KG1 (cell line): Measurements from ENCODE around the gene ERP44.
"Not testable (repeated sequence)": the region's sequence is repeated elsewhere in the genome, so short reads cannot be mapped to it uniquely, and the experiment has no call there.

Experiments
- DNase-seq: peaks from one replicate; lab custom pipeline; 2025; lab: John Stamatoyannopoulos, UW

ERP44 gene

GRCh38 chr9:100100146-100100667, 1.4 kb upstream of the ERP44 start:
- no peak for DNase-seq

GRCh38 chr9:100099722-100100042, 882 bp upstream of the ERP44 start:
- DNase-seq, result no peak

DNA sequence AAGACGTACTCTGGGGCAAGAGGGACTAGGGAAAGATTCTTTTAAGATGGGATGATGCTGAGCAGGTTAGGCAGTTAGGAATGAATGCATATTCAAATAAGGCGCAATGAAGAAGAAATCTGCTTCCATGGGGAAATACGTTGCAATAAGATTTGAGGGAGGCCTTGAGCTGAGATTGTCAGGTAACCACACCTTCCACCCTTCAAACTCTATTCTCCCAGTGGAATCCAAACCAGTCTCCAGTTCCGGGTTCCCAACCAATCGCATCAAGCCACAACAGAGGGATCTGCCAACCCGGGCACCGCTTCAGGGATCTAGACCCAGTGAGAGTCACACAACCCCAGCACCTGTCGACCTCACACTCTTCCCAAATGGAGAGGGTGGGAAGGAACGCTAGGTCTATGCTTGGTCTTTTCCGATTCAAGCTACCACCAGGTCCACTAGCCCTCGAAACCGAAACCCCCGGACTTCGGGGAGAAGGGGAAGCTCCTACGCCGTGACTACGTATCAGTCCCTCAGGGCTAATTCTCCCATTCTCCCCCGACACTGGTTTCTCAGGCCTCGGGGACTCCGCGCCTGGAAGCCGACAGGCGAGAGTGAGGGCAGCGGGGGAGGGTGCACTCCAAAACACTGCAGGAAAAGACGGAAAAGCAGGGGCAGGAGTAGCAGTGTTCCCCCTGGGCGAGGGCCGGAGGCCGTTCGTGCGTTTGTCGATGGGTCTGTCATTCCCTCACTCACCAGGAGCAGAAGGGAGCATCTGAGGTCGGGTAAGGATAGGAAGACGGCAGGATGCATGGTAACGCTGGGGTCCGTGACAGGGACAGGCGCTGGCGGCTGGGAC, 534 bp downstream of the ERP44 start:
- DNase-seq, result peak; percentile 55

- no peak for DNase-seq
Observed at GRCh38 chr9:100096378-100096916, 2.4 kb downstream of the ERP44 start.

GRCh38 chr9:100094411-100094810, 4.4 kb downstream of the ERP44 start:
- not testable (repeated sequence) for DNase-seq

DNA sequence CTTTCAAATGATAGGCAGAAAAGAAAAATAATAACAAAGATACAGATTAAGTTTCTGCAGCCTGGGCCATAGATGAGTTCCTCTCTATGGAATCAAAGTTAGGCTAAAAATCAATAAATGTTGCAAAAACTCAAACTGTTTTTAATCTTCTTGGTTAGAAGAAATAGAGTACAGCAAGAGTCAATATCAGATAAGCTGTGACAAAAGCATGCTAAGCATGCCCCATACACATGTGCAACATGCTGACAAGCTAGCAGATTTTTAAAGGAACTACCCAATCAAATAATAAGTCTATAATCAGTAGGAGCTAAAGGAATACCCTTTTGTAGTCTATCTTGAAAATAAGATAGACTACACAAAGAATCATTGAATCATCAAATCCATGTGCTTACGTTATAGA, 6.7 kb downstream of the ERP44 start:
- DNase-seq, result no peak

DNA sequence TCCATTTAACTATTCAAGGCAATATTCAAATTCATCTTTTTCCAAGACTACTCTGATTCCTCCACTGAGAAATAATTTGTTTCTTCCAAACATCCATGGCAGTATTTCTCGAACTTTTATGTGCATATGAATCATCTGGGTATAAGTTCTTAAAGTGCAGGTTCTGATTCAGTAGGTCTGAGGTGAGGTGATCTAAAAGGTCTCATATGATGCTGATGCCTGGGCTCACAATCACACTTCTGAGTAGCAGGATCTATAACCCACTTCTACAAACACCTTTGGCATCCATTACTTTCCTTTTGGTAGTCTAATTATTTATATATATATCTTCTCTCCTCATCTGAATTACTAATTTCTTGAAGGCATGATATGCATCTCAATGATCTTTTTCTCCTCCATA, 7.2 kb downstream of the ERP44 start:
- no peak for DNase-seq

DNA sequence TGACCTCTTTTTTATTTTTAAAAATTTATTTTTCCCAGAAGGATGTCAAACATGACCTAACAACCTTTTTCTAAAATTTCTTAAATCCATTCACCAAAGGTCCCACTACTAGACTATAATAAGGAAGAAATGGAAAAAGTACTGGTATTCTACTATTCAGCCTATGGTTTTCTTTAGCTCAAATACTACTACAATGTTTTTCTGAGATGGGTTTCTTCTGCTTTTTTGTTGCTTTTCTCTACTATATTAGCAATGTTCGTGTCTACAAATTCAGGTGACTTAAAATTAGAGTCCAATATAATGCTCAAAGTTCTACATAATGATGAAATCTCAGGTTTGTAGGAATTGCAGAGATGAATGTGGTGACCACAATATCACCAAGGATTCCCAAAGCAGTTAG, 7.9 kb downstream of the ERP44 start:
- DNase-seq, result no peak

- DNase-seq, result no peak
Observed at GRCh38 chr9:100088202-100088601, 10.6 kb downstream of the ERP44 start.

DNA sequence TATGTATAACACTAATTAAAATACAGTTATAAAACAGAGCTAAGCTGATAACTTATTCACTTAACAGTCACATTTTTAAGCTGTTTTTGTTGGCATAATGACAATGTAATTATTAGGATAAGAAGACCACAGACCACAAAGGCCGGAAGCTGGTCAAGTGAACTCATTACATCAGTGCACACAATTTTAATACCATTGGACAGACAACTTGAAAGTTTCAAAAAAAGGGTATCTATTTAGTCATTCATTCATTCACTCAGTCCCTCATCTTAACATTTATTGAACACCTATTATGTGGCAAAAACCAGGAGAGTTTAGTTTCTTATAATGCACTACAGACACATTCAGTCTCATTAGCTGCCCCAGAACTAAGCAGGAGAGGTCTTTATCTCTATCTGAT, 11.6 kb downstream of the ERP44 start:
- DNase-seq, result no peak

DNA sequence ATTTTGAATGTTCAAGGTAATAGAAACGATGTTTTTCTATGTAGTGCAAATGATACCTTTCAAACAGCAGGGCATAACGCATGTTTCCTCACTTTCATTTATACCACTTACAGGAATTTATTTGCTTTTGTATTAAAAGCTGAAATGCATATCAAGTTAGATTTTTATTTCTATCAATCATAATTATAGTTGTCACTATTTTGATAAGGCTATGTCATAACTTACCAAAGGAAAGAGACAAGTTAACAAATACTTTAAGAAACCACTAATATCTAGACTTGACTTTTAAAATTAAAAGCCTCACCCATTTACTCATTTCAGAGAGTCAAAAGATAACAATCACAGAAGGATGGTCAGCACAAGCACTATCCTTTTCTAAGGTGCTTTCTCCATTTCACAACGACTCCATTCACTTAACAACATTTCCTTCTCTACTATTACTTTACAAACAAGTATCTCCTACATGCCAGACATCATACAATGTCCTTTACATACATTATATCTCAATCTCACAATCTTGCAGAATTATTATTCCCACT, 12.6 kb downstream of the ERP44 start:
- no peak for DNase-seq

GRCh38 chr9:100084734-100085133, 14.1 kb downstream of the ERP44 start:
- DNase-seq, result no peak

DNA sequence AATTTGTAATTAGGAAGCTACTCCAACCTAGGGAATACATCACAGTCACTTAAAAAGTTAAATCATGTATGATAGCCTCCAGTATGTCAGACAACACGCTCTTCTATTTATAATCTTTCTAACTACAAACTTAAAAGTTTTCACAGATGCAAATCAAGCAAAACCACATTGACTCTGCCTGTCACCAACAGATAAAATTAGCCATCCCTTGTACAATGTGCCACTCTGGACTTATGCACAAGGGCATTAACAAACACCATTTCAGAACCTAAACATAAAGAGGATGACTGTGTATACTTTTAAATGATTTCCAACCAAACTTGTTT, 14.7 kb downstream of the ERP44 start:
- DNase-seq, result no peak

- DNase-seq, result no peak
Observed at GRCh38 chr9:100083448-100084127, 15.2 kb downstream of the ERP44 start.

DNA sequence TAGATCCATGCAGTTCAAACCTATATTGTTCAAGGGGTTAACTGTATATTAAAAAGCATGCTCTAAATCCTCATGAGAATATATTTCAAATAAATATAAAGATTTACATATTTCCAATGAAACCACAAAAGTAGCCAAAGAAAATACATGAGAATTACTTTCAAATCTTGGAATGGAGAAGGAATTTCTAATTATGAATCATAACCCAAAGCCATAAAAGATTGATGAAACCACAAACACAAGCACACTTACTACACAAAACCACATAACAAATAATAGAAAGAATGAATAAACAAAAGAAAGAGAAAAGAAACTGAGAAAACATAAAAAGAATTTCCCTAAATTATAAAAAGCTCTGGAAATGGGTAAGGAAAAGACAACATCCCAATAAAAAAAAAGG, 16.0 kb downstream of the ERP44 start:
- DNase-seq, result no peak

DNA sequence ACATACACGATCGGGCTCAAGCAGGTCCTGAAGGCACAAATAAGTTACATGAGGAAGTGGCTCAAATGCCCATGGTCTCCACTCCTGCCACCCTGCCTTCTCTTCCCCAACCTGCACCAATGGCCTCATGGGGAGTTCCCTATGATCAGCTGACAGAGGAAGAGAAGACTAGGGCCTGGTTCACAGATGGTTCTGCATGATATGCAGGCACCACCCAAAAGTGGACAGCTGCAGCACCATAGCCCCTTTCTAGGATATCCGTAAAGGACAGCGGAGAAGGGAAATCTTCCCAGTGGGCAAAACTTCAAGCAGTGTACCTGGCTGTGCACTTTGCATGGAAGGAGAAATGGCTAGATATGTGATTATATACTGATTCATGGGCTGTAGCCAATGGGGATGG, 22.5 kb downstream of the ERP44 start:
- DNase-seq, result not testable (repeated sequence)

DNA sequence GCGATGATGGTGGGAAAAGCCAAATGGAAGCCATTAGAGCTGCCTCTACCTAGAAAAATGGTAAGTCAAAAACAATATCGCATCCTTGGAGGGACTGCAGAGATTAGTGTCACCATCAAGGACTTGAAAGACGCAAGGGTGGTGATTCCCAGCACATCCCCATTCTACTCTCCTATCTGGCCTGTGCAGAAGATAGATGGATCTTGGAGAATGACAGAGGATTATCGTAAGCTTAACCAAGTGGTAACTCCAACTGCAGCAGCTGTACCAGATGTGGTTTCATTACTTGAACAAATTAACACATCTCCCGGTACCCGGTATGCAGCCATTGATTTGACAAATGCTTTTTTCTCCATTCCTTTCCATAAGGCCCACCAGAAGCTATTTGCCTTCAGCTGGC, 23.8 kb downstream of the ERP44 start:
- DNase-seq, result no peak

- no peak for DNase-seq
Observed at GRCh38 chr9:100074093-100074492, 24.7 kb downstream of the ERP44 start.

DNA sequence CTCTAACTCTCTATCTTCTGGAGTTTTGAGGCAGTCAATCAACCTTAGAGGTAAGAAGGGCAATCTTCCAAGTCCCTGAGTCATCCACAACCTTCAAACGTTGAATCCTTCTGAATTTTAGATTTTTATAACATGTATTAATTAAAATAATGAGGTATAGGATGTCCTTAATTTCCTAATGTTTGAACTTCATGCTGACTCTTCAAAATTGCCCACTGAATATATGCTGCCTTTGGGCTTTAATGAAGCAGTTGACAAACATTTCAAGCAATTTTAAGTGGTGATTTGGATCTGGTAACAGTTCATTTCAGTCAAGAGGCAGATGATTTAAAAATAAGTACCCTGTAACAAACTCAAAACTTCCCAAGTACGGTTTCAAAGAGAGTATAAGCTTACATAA, 26.0 kb downstream of the ERP44 start:
- DNase-seq, result no peak

DNA sequence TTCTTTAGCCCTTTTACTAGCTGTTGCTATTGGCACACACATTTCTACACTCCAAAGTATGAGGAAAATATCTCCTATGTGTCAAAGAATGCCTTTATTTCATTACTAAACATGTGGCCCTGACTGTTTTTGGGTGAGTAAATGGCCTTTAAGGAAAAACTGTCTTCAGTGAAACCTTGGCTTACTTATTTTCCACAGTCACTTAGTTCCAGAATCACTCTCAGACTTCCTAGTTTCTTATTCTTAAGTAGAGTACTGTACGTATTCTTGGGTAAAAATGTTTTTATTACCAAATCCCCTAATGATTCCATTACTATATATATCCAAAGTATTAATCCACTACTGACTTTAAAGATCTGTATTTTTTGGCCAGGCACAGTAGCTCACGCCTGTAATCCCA, 27.5 kb downstream of the ERP44 start:
- DNase-seq, result no peak

- DNase-seq, result no peak
Observed at GRCh38 chr9:100070104-100071041, 28.4 kb downstream of the ERP44 start.

- DNase-seq, result not testable (repeated sequence)
Observed at GRCh38 chr9:100069068-100069467, 29.7 kb downstream of the ERP44 start.
